Stimulated activated CD8-positive, alpha-beta memory T cell treated with anti-CD3 and anti-CD28 coated beads, Interleukin-4, amount 100 ng/mL, for 24 hours (primary cell): Measurements from ENCODE around the gene WDR45B.
A peak's percentile ranks its signal among the peaks of the same experiment; 100 is the strongest.
"Not testable (repeated sequence)": the region's sequence is repeated elsewhere in the genome, so short reads cannot be mapped to it uniquely, and the experiment has no call there.

Source experiments
- DNase-seq: peaks from one replicate; pipeline ENCODE4 v3.0.0-alpha.2; 2020; ENCODE audit warnings: low read depth

WDR45B gene

GRCh38 chr17:82657926-82658325 lies 9.7 kb upstream of the WDR45B start:
- DNase-seq, result no peak

GRCh38 chr17:82656266-82656665 lies 8.0 kb upstream of the WDR45B start:
- no peak for DNase-seq

GRCh38 chr17:82655523-82655922 lies 7.3 kb upstream of the WDR45B start:
- DNase-seq, result no peak

- DNase-seq, result no peak
These were observed 6.8 kb upstream of the WDR45B start for GRCh38 chr17:82655038-82655479.

GRCh38 chr17:82654611-82655010 lies 6.4 kb upstream of the WDR45B start:
- DNase-seq, result not testable (repeated sequence)

- DNase-seq, result no peak
These were observed 5.6 kb upstream of the WDR45B start for GRCh38 chr17:82653651-82654528.

GRCh38 chr17:82650723-82651122 lies 2.5 kb upstream of the WDR45B start:
- DNase-seq, result no peak

GRCh38 chr17:82649501-82650261 lies 1.4 kb upstream of the WDR45B start:
- no peak for DNase-seq

GRCh38 chr17:82648742-82649331 lies 593 bp upstream of the WDR45B start:
- DNase-seq, result no peak

- DNase-seq, result peak; percentile 24
These were observed 565 bp downstream of the WDR45B start for GRCh38 chr17:82647593-82648164.

GRCh38 chr17:82645516-82645915 lies 2.7 kb downstream of the WDR45B start:
- no peak for DNase-seq

- no peak for DNase-seq
These were observed 4.1 kb downstream of the WDR45B start for GRCh38 chr17:82644148-82644547.

GRCh38 chr17:82642022-82642421 lies 6.2 kb downstream of the WDR45B start:
- DNase-seq, result no peak

GRCh38 chr17:82640036-82640435 lies 8.2 kb downstream of the WDR45B start:
- DNase-seq, result no peak

- no peak for DNase-seq
These were observed 8.6 kb downstream of the WDR45B start for GRCh38 chr17:82639628-82640027.

GRCh38 chr17:82638183-82638773 lies 10.0 kb downstream of the WDR45B start:
- DNase-seq, result no peak

GRCh38 chr17:82636626-82637598 lies 11.3 kb downstream of the WDR45B start:
- no peak for DNase-seq

- no peak for DNase-seq
These were observed 14.9 kb downstream of the WDR45B start for GRCh38 chr17:82633343-82633742.

GRCh38 chr17:82632451-82632850 lies 15.8 kb downstream of the WDR45B start:
- no peak for DNase-seq

GRCh38 chr17:82631544-82631943 lies 16.7 kb downstream of the WDR45B start:
- no peak for DNase-seq

GRCh38 chr17:82630212-82630611 lies 18.0 kb downstream of the WDR45B start:
- DNase-seq, result no peak
